Measurements from ENCODE around the gene BAIAP3.
"Not testable (repeated sequence)": the region's sequence is repeated elsewhere in the genome, so short reads cannot be mapped to it uniquely, and the experiment has no call there.

The BAIAP3 gene

GRCh38 chr16:1316033-1316405 lies 17.4 kb upstream of the BAIAP3 start:
- no peak for DNase-seq (ENCODE audit: low read depth)

GRCh38 chr16:1317479-1318267 lies 15.8 kb upstream of the BAIAP3 start:
- no peak for DNase-seq (ENCODE audit: low read depth)

GRCh38 chr16:1318268-1318545 lies 15.2 kb upstream of the BAIAP3 start:
- no peak for DNase-seq (ENCODE audit: low read depth)

GRCh38 chr16:1319041-1319440 lies 14.4 kb upstream of the BAIAP3 start:
- no peak for DNase-seq (ENCODE audit: low read depth)

GRCh38 chr16:1320097-1320496 lies 13.3 kb upstream of the BAIAP3 start:
- no peak for DNase-seq (ENCODE audit: low read depth)

- no peak for DNase-seq (ENCODE audit: low read depth)
Observed at GRCh38 chr16:1320658-1321240, 12.7 kb upstream of the BAIAP3 start.

- no peak for DNase-seq (ENCODE audit: low read depth)
Observed at GRCh38 chr16:1322407-1322806, 11.0 kb upstream of the BAIAP3 start.

- DNase-seq (ENCODE audit: low read depth), result no peak
Observed at GRCh38 chr16:1323296-1324239, 9.9 kb upstream of the BAIAP3 start.

GRCh38 chr16:1324286-1324826 lies 9.1 kb upstream of the BAIAP3 start:
- DNase-seq (ENCODE audit: low read depth), result no peak

- no peak for DNase-seq (ENCODE audit: low read depth)
Observed at GRCh38 chr16:1325261-1325660, 8.2 kb upstream of the BAIAP3 start.

- no peak for DNase-seq (ENCODE audit: low read depth)
Observed at GRCh38 chr16:1325673-1326371, 7.6 kb upstream of the BAIAP3 start.

- DNase-seq (ENCODE audit: low read depth), result no peak
Observed at GRCh38 chr16:1326391-1326790, 7.1 kb upstream of the BAIAP3 start.

GRCh38 chr16:1326946-1327618 lies 6.4 kb upstream of the BAIAP3 start:
- DNase-seq (ENCODE audit: low read depth), result no peak

- DNase-seq (ENCODE audit: low read depth), result no peak
Observed at GRCh38 chr16:1327619-1327947, 5.9 kb upstream of the BAIAP3 start.

GRCh38 chr16:1328136-1328535 lies 5.3 kb upstream of the BAIAP3 start:
- DNase-seq (ENCODE audit: low read depth), result not testable (repeated sequence)

GRCh38 chr16:1328961-1329360 lies 4.5 kb upstream of the BAIAP3 start:
- DNase-seq (ENCODE audit: low read depth), result not testable (repeated sequence)

GRCh38 chr16:1330260-1330914 lies 3.1 kb upstream of the BAIAP3 start:
- DNase-seq (ENCODE audit: low read depth), result no peak

- DNase-seq (ENCODE audit: low read depth), result no peak
Observed at GRCh38 chr16:1330931-1331711, 2.3 kb upstream of the BAIAP3 start.

- DNase-seq (ENCODE audit: low read depth), result peak; percentile 50
Observed at GRCh38 chr16:1331712-1332617, 1.5 kb upstream of the BAIAP3 start.

All from fibroblast of gingiva (primary cell).